ENCODE data around the gene COTL1.

DNA sequence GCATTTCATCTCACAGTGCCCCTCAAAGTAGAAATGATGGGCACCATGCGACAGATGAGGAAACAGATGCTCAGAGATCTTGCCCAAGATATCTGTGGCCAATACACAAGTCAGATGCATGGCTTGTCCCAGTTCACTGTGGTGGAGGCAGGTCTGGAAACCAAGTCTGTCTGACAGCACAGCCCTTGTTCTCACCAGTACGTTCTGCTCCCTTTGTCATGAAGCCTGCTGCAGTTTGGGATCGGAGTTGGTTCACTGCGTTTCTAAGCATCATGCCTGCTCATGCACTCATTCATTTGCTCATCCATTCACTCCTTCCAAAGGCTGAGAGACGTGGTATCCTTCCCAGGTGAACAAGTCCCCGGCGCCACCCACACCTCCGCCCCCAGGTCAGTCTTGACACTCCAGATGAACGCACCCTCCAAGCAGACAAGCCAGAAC is 86.2 kb downstream of the COTL1 start:
- TF ChIP-seq, protein P1, sequence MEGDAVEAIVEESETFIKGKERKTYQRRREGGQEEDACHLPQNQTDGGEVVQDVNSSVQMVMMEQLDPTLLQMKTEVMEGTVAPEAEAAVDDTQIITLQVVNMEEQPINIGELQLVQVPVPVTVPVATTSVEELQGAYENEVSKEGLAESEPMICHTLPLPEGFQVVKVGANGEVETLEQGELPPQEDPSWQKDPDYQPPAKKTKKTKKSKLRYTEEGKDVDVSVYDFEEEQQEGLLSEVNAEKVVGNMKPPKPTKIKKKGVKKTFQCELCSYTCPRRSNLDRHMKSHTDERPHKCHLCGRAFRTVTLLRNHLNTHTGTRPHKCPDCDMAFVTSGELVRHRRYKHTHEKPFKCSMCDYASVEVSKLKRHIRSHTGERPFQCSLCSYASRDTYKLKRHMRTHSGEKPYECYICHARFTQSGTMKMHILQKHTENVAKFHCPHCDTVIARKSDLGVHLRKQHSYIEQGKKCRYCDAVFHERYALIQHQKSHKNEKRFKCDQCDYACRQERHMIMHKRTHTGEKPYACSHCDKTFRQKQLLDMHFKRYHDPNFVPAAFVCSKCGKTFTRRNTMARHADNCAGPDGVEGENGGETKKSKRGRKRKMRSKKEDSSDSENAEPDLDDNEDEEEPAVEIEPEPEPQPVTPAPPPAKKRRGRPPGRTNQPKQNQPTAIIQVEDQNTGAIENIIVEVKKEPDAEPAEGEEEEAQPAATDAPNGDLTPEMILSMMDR (IDR thresholded peaks at IDR 0.05; ENCODE audit: low read length) = no peak
- TF ChIP-seq EZH2 (optimal IDR thresholded peaks at IDR 0.05; ENCODE audit: low read depth, low read length) = no peak
- TF ChIP-seq EZH2phosphoT487 (IDR thresholded peaks at IDR 0.05; ENCODE audit: low read length) = no peak
